ENCODE data around the gene CDH13. TPM values are rescaled to one million over a fixed set of nuclear protein-coding genes. Genes with fewer than 3 reads are reported as not detected.

CDH13 gene
- total RNA-seq, 4 donors from 2014 or later = 3.1 to 13.5 (median 8.9) TPM

- H3K36me3 ChIP-seq = no peaks in the 10 kb centered on the region
Observed at GRCh38 chr16:83102336-83102735, 475.6 kb downstream of the CDH13 start.

DNA sequence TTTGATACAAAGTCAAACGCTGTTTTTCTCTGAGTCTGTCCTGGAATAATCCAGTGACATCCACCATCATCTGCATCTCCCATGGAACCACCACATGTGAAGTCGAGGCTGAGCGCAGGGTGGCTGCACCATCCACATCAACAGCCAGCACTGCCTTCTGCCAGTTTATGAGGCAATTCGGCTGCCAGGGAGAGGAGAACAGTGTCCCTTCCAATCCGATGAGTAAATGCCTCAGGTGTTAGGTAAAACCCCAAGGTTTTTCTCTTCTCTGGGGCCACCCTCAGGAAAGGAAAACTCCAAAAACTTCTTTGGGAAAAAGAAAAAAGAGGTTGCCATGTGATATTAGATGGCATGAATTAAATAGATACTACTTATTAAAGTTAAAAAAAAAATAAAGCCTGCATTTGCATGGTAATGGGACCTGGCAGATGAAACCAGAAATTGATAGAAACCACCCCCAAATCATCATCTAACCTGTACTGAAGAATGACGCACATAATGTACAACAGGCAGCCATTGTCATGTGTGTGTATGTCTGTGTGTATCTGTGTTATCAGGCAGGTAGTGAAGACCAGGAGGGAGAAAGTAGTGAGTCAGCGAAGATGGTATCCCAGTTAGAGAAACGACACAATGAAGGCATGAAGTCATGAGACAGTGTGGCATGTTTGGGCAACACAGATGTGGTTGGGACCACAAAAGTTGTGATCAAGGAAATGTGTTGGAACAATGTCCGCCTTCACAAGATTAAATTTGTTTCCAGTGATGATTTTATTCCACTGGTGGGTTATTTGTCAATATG is 478.7 kb downstream of the CDH13 start:
- Histone ChIP-seq H3K4me1 (no peaks in the 10 kb centered on the region), H3K9me3 (peaks cover 0 to 8% (median 0%) of the 10 kb centered on the region in 4 donors), H3K27ac (replicated peaks in 1 of 4) (no peak overlapping the region), H3K36me3 (no peaks in the 10 kb centered on the region), H3K4me3 (no peak overlapping the region), H3K27me3 (peaks cover 0 to 20% (median 0%) of the 10 kb centered on the region in 4 donors)
- no peak for TF ChIP-seq EP300 (IDR thresholded peaks at IDR 0.05)
- no peak for TF ChIP-seq POLR2A (IDR thresholded peaks at IDR 0.05; ENCODE audit: low read depth)
- no peak for TF ChIP-seq CTCF (IDR thresholded peaks at IDR 0.05)
- no peak for TF ChIP-seq POLR2AphosphoS5 (IDR thresholded peaks at IDR 0.05)
- intact Hi-C loops (cut with DNase I) = no loop called here
- no peak for DNase-seq (ENCODE audit: extremely low spot score)
- 90% methylated on average over 9 of the region's 9 CpGs for WGBS

More at GRCh38 chr16:83102336-83102735, 475.6 kb downstream of the CDH13 start:
- DNase-seq (ENCODE audit: extremely low spot score) = no peak
- 75% methylated on average over 6 of the region's 6 CpGs for WGBS
- TF ChIP-seq CTCF (IDR thresholded peaks at IDR 0.05) = no peak
- H3K9me3 ChIP-seq = peaks cover 0 to 25% (median 16%) of the 10 kb centered on the region in 4 donors
- no peak overlapping the region for H3K27ac ChIP-seq (replicated peaks in 1 of 4)
- peaks cover 0 to 6% (median 0%) of the 10 kb centered on the region in 4 donors for H3K27me3 ChIP-seq
- intact Hi-C loops (cut with DNase I) = no loop called here
- no peak overlapping the region for H3K4me3 ChIP-seq
- H3K4me1 ChIP-seq = no peaks in the 10 kb centered on the region

- peaks cover 0 to 3% (median 0%) of the 10 kb centered on the region in 4 donors for H3K4me1 ChIP-seq
- H3K27ac ChIP-seq (replicated peaks in 1 of 4) = no peak overlapping the region
- WGBS = 81% methylated on average over 10 of the region's 10 CpGs
- intact Hi-C loops (cut with DNase I) = no loop called here
- no peak for TF ChIP-seq POLR2AphosphoS5 (IDR thresholded peaks at IDR 0.05)
- no peak for TF ChIP-seq EP300 (IDR thresholded peaks at IDR 0.05)
- TF ChIP-seq CTCF (IDR thresholded peaks at IDR 0.05) = no peak
- no peak for TF ChIP-seq POLR2A (IDR thresholded peaks at IDR 0.05; ENCODE audit: low read depth)
- H3K27me3 ChIP-seq = peaks cover 0 to 20% (median 0%) of the 10 kb centered on the region in 4 donors
- DNase-seq (ENCODE audit: extremely low spot score) = no peak
- H3K36me3 ChIP-seq = no peaks in the 10 kb centered on the region
- no peaks in the 10 kb centered on the region for H3K9me3 ChIP-seq
- H3K4me3 ChIP-seq = no peak overlapping the region
Observed at GRCh38 chr16:83109490-83110125, 482.8 kb downstream of the CDH13 start.

DNA sequence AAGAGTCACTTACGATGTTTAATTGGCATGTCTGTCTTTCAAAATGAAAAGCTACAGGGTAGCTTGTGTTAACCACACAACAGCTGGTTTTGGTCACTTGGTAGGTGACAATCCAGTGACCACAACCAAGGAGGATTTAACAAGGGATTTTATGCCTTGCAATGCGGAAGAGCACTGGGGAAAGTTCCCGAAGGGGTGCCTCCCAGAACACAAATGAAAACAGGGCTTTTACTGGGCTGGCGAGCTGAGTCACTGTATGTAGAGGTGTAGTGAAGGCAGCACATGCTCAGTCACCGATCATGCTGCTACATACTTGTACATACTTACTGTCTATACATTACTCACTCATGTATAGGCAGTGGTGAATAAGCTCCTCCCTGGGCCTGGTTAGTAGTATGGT is 483.5 kb downstream of the CDH13 start:
- H3K9me3 ChIP-seq = no peaks in the 10 kb centered on the region
- no peak overlapping the region for H3K4me3 ChIP-seq
- TF ChIP-seq EP300 (IDR thresholded peaks at IDR 0.05) (no peak), CTCF (IDR thresholded peaks at IDR 0.05) (no peak), POLR2AphosphoS5 (IDR thresholded peaks at IDR 0.05) (no peak), POLR2A (IDR thresholded peaks at IDR 0.05; ENCODE audit: low read depth) (no peak)
- intact Hi-C loops (cut with DNase I) = no loop called here
- peaks cover 0 to 3% (median 0%) of the 10 kb centered on the region in 4 donors for H3K4me1 ChIP-seq
- DNase-seq (ENCODE audit: extremely low spot score) = no peak
- WGBS = 83% methylated on average over 5 of the region's 5 CpGs
- H3K27ac ChIP-seq (replicated peaks in 1 of 4) = no peak overlapping the region
- no peaks in the 10 kb centered on the region for H3K36me3 ChIP-seq
- peaks cover 0 to 20% (median 0%) of the 10 kb centered on the region in 4 donors for H3K27me3 ChIP-seq

Measured in esophagus muscularis mucosa (tissue), 4 donors.